ENCODE data around the gene PNPLA2. TPM values are rescaled to one million over a fixed set of nuclear protein-coding genes. Genes with fewer than 3 reads are reported as not detected.

The PNPLA2 gene
- total and polyA plus RNA-seq, 2 donors from 2014 or later: 67.9 to 173 TPM

DNA sequence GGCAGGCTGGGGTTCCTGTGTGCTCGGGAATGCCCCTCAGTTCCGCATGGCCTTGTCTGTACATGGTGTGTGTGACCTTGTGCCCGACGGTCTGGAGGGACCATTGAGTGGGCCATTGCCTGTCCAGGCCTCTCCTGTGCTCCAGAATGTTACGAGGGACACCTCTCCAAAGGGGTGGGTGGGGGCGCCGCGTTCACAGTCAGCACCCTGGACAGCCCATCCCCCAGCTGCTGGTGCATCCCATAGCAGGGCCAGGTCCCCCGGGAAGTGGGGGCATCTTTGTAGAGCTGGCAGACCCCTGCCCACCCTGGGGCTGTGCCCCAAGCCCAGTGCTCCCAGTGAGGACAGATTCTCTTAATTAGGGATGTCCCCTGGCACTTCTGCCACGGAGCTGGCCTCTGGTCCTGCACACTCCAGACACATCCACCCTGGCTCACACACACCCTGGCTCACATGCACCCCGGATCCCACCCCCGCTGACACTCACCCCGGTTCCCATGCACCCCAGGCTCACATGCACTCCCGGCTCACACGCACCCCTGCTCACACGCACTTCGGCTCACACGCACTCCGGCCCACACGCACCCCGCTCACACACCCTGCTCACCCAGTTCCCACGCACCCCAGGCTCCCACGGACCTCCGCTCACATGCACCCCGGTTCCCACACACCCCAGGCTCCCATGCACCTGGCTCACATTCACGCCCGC is 39.5 kb downstream of the PNPLA2 start:
- no peak overlapping the region for H3K4me3 ChIP-seq (ENCODE audit: low read length in 3 of 3)
- no peak overlapping the region for H3K27ac ChIP-seq (ENCODE audit: low read depth in 2 of 2, low read length in 2 of 2)
- H3K9ac ChIP-seq (ENCODE audit: low read length in 3 of 3): no peak overlapping the region
- TF ChIP-seq, protein P1, sequence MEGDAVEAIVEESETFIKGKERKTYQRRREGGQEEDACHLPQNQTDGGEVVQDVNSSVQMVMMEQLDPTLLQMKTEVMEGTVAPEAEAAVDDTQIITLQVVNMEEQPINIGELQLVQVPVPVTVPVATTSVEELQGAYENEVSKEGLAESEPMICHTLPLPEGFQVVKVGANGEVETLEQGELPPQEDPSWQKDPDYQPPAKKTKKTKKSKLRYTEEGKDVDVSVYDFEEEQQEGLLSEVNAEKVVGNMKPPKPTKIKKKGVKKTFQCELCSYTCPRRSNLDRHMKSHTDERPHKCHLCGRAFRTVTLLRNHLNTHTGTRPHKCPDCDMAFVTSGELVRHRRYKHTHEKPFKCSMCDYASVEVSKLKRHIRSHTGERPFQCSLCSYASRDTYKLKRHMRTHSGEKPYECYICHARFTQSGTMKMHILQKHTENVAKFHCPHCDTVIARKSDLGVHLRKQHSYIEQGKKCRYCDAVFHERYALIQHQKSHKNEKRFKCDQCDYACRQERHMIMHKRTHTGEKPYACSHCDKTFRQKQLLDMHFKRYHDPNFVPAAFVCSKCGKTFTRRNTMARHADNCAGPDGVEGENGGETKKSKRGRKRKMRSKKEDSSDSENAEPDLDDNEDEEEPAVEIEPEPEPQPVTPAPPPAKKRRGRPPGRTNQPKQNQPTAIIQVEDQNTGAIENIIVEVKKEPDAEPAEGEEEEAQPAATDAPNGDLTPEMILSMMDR (IDR thresholded peaks at IDR 0.05; ENCODE audit: borderline replicate concordance, extremely low read depth, insufficient read depth): no peak
- intact Hi-C loops (cut with DNase I): loop anchor here (10.0 kb wide), 1 partner anchor 187 kb away; no protein-coding TSS in a partner anchor
- peaks cover 0 to 25% (median 10%) of the 10 kb centered on the region in 3 donors for H3K4me1 ChIP-seq (ENCODE audit: control insufficient read depth in 2 of 3, insufficient read depth in 2 of 3, low read depth in 1 of 3, low read length in 3 of 3)
- no peaks in the 10 kb centered on the region for H3K36me3 ChIP-seq (ENCODE audit: control insufficient read depth in 2 of 3, insufficient read depth in 3 of 3, low read length in 3 of 3)
- H3K9me3 ChIP-seq (ENCODE audit: control insufficient read depth in 2 of 3, insufficient read depth in 1 of 3, low read length in 3 of 3): no peaks in the 10 kb centered on the region
- DNase-seq (no peak), FAIRE-seq (no peak)
- no peaks in the 10 kb centered on the region for H3K27me3 ChIP-seq (ENCODE audit: control insufficient read depth, insufficient read depth, low read length)

DNA sequence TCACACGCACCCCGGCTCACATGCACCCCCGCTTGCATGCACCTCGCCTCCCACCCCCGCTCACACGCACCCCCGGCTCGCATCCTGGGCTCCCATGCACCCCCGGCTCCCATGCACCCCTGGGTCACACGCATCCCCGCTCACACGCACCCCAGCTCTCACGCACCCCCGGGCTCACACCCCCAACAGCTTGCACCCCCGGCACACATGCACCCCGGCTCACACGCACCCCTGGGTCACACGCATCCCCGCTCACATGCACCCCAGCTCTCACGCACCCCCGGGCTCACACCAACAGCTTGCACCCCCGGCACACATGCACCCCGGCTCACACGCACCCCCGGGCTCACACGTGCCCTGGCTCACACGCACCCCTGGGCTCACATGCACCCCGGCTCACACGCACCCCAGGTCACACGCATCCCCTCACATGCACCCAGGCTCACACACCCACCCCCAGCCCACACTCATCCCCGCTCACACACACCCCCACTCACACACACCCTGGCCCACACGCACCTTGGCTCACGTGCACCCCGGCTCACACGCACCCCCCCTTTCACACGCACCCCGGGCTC is 40.1 kb downstream of the PNPLA2 start:
- H3K4me1 ChIP-seq (ENCODE audit: control insufficient read depth in 2 of 3, insufficient read depth in 2 of 3, low read depth in 1 of 3, low read length in 3 of 3): peaks cover 0 to 31% (median 13%) of the 10 kb centered on the region in 3 donors
- H3K9me3 ChIP-seq (ENCODE audit: control insufficient read depth in 2 of 3, insufficient read depth in 1 of 3, low read length in 3 of 3): no peaks in the 10 kb centered on the region
- TF ChIP-seq, protein P1 (IDR thresholded peaks at IDR 0.05; ENCODE audit: borderline replicate concordance, extremely low read depth, insufficient read depth): no peak
- no peaks in the 10 kb centered on the region for H3K27me3 ChIP-seq (ENCODE audit: control insufficient read depth, insufficient read depth, low read length)
- FAIRE-seq (no peak), DNase-seq (peak in 1 of 5 donors; percentile 64)
- H3K4me3 ChIP-seq (ENCODE audit: low read length in 3 of 3): no peak overlapping the region
- no peaks in the 10 kb centered on the region for H3K36me3 ChIP-seq (ENCODE audit: control insufficient read depth in 2 of 3, insufficient read depth in 3 of 3, low read length in 3 of 3)
- intact Hi-C loops (cut with DNase I): loop anchor here (10.0 kb wide), 1 partner anchor 186 kb away; no protein-coding TSS in a partner anchor
- H3K9ac ChIP-seq (ENCODE audit: low read length in 3 of 3): no peak overlapping the region
- H3K27ac ChIP-seq (ENCODE audit: low read depth in 2 of 2, low read length in 2 of 2): no peak overlapping the region

DNA sequence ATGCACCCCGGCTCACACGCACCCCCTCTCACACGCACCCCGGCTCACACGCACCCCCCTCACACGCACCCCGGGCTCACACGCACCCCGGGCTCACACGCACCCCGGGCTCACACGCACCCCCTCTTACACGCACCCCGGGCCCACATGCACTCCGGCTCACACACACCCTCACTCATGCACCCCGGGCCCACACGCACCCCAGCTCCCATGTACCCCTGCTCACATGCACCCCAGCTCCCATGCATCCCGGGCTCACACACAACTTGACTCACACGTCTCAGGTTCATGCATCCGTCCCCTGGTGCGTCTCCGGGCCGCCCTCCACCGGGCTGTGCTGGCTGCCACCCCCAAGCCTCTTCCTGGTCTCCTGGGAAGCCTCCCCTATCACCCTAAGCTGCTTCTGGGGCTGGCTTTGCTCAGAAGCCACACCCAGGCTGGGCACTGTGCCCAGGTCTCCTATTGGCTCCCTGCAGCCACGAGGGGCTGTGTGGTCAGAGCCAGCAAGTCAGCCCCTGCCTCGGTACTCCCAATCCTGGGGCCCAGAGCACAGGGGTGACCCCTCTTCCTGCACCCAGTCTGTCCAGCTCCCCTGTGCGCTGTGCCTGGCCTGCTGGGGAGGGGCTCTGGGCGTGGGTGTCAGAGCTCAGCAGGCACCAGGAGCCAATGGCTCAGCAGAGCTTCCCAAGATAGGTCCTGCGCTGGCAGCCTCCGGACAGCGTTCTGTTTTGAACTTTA is 40.8 kb downstream of the PNPLA2 start:
- DNase-seq: peak; percentile 59 to 95 (median 75)
- Histone ChIP-seq H3K4me1 (ENCODE audit: control insufficient read depth in 2 of 3, insufficient read depth in 2 of 3, low read depth in 1 of 3, low read length in 3 of 3) (peaks cover 0 to 32% (median 13%) of the 10 kb centered on the region in 3 donors), H3K9ac (ENCODE audit: low read length in 3 of 3) (no peak overlapping the region), H3K4me3 (ENCODE audit: low read length in 3 of 3) (no peak overlapping the region), H3K27me3 (ENCODE audit: control insufficient read depth, insufficient read depth, low read length) (no peaks in the 10 kb centered on the region), H3K27ac (ENCODE audit: low read depth in 2 of 2, low read length in 2 of 2) (no peak overlapping the region), H3K9me3 (ENCODE audit: control insufficient read depth in 2 of 3, insufficient read depth in 1 of 3, low read length in 3 of 3) (no peaks in the 10 kb centered on the region), H3K36me3 (ENCODE audit: control insufficient read depth in 2 of 3, insufficient read depth in 3 of 3, low read length in 3 of 3) (no peaks in the 10 kb centered on the region)
- TF ChIP-seq, protein P1 (IDR thresholded peaks at IDR 0.05; ENCODE audit: borderline replicate concordance, extremely low read depth, insufficient read depth): no peak
- no peak for FAIRE-seq
- intact Hi-C loops (cut with DNase I): loop anchor here (10.0 kb wide), 1 partner anchor 185 kb away; no protein-coding TSS in a partner anchor

Measured in kidney (tissue), 14 donors.